Non-pigmented ciliary epithelial cell (primary cell): ENCODE measurements around the gene TM9SF2.

Experiments
- DNase-seq: peaks from one replicate; pipeline ENCODE4 v3.0.0-alpha.2; 2010; ENCODE audit warnings: low read depth

The TM9SF2 gene

GRCh38 chr13:99495466-99496183 is 5.6 kb upstream of the TM9SF2 start:
- DNase-seq, result no peak

- DNase-seq, result no peak
These were observed 4.8 kb upstream of the TM9SF2 start for GRCh38 chr13:99496184-99497142.

GRCh38 chr13:99498171-99499161 is 2.8 kb upstream of the TM9SF2 start:
- DNase-seq, result peak; percentile 88

- no peak for DNase-seq
These were observed 461 bp upstream of the TM9SF2 start for GRCh38 chr13:99500839-99501183.

- no peak for DNase-seq
These were observed 603 bp downstream of the TM9SF2 start for GRCh38 chr13:99501848-99502301.

GRCh38 chr13:99505814-99506269 is 4.6 kb downstream of the TM9SF2 start:
- DNase-seq, result no peak

- DNase-seq, result no peak
These were observed 5.4 kb downstream of the TM9SF2 start for GRCh38 chr13:99506634-99507033.

- no peak for DNase-seq
These were observed 5.8 kb downstream of the TM9SF2 start for GRCh38 chr13:99507054-99507453.

- no peak for DNase-seq
These were observed 6.3 kb downstream of the TM9SF2 start for GRCh38 chr13:99507551-99507950.

GRCh38 chr13:99507986-99508385 is 6.7 kb downstream of the TM9SF2 start:
- no peak for DNase-seq

GRCh38 chr13:99509479-99509878 is 8.2 kb downstream of the TM9SF2 start:
- no peak for DNase-seq

GRCh38 chr13:99514801-99515200 is 13.5 kb downstream of the TM9SF2 start:
- no peak for DNase-seq

- no peak for DNase-seq
These were observed 15.1 kb downstream of the TM9SF2 start for GRCh38 chr13:99516153-99516929.

- no peak for DNase-seq
These were observed 16.3 kb downstream of the TM9SF2 start for GRCh38 chr13:99517577-99517976.

- no peak for DNase-seq
These were observed 16.7 kb downstream of the TM9SF2 start for GRCh38 chr13:99517984-99518383.

GRCh38 chr13:99522298-99522697 is 21.0 kb downstream of the TM9SF2 start:
- no peak for DNase-seq

- DNase-seq, result no peak
These were observed 22.6 kb downstream of the TM9SF2 start for GRCh38 chr13:99523838-99524237.

- DNase-seq, result no peak
These were observed 24.7 kb downstream of the TM9SF2 start for GRCh38 chr13:99525967-99526366.

GRCh38 chr13:99526549-99526948 is 25.3 kb downstream of the TM9SF2 start:
- no peak for DNase-seq

- no peak for DNase-seq
These were observed 26.0 kb downstream of the TM9SF2 start for GRCh38 chr13:99527301-99527700.

- no peak for DNase-seq
These were observed 27.3 kb downstream of the TM9SF2 start for GRCh38 chr13:99528547-99528946.
